DND-41 (cell line): ENCODE data around the gene ITGB1BP1.

Experiments
- ATAC-seq: fragments of 200-7000 bp; cut with Tn5 transposase; 3 replicates; pipeline ENCODE4 v1.9.1; 2021; ENCODE audit warnings: low read depth; ENCODE audit not compliant: insufficient read depth
- DNase-seq: peaks from one replicate; pipeline ENCODE4 v3.0.0-alpha.2; 2020
- H2AFZ ChIP-seq: 2 replicates; pipeline ENCODE4 v1.6.0; 2012; ENCODE audit warnings: low read depth, low read length
- H3K27ac ChIP-seq: 2 replicates; pipeline ENCODE4 v1.5.1; 2012; ENCODE audit warnings: low read length, inconsistent platforms
- H3K27me3 ChIP-seq: fragments of 200-600 bp; sonication (generic); 2 replicates; pipeline ENCODE4 v1.6.0; 2012; ENCODE audit warnings: low read length, mild to moderate bottlenecking, inconsistent platforms; ENCODE audit not compliant: insufficient read depth, poor library complexity
- H3K36me3 ChIP-seq: 2 replicates; pipeline ENCODE4 v1.5.1; 2012; ENCODE audit warnings: low read length, inconsistent platforms; ENCODE audit not compliant: insufficient read depth
- H3K4me1 ChIP-seq: 2 replicates; pipeline ENCODE4 v1.5.1; 2012; ENCODE audit warnings: mild to moderate bottlenecking, low read length; ENCODE audit not compliant: insufficient read depth
- H3K4me2 ChIP-seq: 2 replicates; pipeline ENCODE4 v1.6.0; 2012; ENCODE audit warnings: mild to moderate bottlenecking, moderate library complexity, low read length, inconsistent platforms; ENCODE audit not compliant: insufficient read depth
- H3K4me3 ChIP-seq, 2 experiments: fragments of 200-600 bp in 1 of 2; shearing (Covaris generic) in 1 of 2; 2 replicates each; pipeline ENCODE4 v1.5.1; 2012 to 2016; ENCODE audit warnings: inconsistent platforms in 2 of 2, low read length in 2 of 2, mild to moderate bottlenecking in 2 of 2, low read depth in 1 of 2, moderate library complexity in 1 of 2
- H3K79me2 ChIP-seq: 2 replicates; pipeline ENCODE4 v1.6.0; 2012; ENCODE audit warnings: low read length, inconsistent platforms; ENCODE audit not compliant: insufficient read depth
- H3K9ac ChIP-seq: 2 replicates; pipeline ENCODE4 v1.6.0; 2012; ENCODE audit warnings: low read depth, mild to moderate bottlenecking, inconsistent platforms, low read length, moderate library complexity
- H3K9me3 ChIP-seq: 2 replicates; pipeline ENCODE4 v1.5.1; 2012; ENCODE audit warnings: low read length, moderate library complexity, mild to moderate bottlenecking, inconsistent platforms; ENCODE audit not compliant: insufficient read depth, severe bottlenecking
- H4K20me1 ChIP-seq: 2 replicates; pipeline ENCODE4 v1.6.0; 2012; ENCODE audit warnings: low read length; ENCODE audit not compliant: insufficient read depth
- EZH2 ChIP-seq: IDR thresholded peaks from 3 replicates; pipeline ENCODE4 v1.6.1; 2012; ENCODE audit warnings: borderline replicate concordance, low read depth, mild to moderate bottlenecking, moderate library complexity, low read length, inconsistent platforms; ENCODE audit not compliant: severe bottlenecking
- TF ChIP-seq, protein P1 (sequence below): IDR thresholded peaks from 2 replicates; pipeline ENCODE4 v1.5.1; 2012; ENCODE audit warnings: borderline replicate concordance, low read length, moderate library complexity, mild to moderate bottlenecking; ENCODE audit not compliant: poor library complexity, severe bottlenecking; ENCODE audit errors: extremely low read depth

The ITGB1BP1 gene

GRCh38 chr2:9434489-9434888, 11.2 kb upstream of the ITGB1BP1 start:
- Histone ChIP-seq H3K4me2 (no peak overlapping the region), H3K4me3 (no peak overlapping the region), H3K27ac (no peak overlapping the region), H3K9me3 (no peaks in the 10 kb centered on the region), H3K79me2 (no peaks in the 10 kb centered on the region), H3K27me3 (no peaks in the 10 kb centered on the region), H3K9ac (no peak overlapping the region), H3K4me1 (no peaks in the 10 kb centered on the region), H2AFZ (no peak overlapping the region), H3K36me3 (peaks cover 84% of the 10 kb centered on the region), H4K20me1 (no peaks in the 10 kb centered on the region)
- TF ChIP-seq, protein P1, sequence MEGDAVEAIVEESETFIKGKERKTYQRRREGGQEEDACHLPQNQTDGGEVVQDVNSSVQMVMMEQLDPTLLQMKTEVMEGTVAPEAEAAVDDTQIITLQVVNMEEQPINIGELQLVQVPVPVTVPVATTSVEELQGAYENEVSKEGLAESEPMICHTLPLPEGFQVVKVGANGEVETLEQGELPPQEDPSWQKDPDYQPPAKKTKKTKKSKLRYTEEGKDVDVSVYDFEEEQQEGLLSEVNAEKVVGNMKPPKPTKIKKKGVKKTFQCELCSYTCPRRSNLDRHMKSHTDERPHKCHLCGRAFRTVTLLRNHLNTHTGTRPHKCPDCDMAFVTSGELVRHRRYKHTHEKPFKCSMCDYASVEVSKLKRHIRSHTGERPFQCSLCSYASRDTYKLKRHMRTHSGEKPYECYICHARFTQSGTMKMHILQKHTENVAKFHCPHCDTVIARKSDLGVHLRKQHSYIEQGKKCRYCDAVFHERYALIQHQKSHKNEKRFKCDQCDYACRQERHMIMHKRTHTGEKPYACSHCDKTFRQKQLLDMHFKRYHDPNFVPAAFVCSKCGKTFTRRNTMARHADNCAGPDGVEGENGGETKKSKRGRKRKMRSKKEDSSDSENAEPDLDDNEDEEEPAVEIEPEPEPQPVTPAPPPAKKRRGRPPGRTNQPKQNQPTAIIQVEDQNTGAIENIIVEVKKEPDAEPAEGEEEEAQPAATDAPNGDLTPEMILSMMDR = no peak
- no peak for TF ChIP-seq EZH2
- DNase-seq (no peak), ATAC-seq (no peak)

GRCh38 chr2:9430316-9431293, 7.3 kb upstream of the ITGB1BP1 start:
- Histone ChIP-seq H4K20me1 (no peaks in the 10 kb centered on the region), H3K27me3 (no peaks in the 10 kb centered on the region), H3K9ac (no peak overlapping the region), H3K27ac (no peak overlapping the region), H3K4me3 (no peak overlapping the region), H3K4me1 (peaks cover 10% of the 10 kb centered on the region), H3K79me2 (peaks cover 16% of the 10 kb centered on the region), H3K36me3 (peaks cover 64% of the 10 kb centered on the region), H2AFZ (no peak overlapping the region), H3K4me2 (no peak overlapping the region), H3K9me3 (no peaks in the 10 kb centered on the region)
- TF ChIP-seq, protein P1 = no peak
- no peak for TF ChIP-seq EZH2
- no peak for ATAC-seq
- no peak for DNase-seq

DNA sequence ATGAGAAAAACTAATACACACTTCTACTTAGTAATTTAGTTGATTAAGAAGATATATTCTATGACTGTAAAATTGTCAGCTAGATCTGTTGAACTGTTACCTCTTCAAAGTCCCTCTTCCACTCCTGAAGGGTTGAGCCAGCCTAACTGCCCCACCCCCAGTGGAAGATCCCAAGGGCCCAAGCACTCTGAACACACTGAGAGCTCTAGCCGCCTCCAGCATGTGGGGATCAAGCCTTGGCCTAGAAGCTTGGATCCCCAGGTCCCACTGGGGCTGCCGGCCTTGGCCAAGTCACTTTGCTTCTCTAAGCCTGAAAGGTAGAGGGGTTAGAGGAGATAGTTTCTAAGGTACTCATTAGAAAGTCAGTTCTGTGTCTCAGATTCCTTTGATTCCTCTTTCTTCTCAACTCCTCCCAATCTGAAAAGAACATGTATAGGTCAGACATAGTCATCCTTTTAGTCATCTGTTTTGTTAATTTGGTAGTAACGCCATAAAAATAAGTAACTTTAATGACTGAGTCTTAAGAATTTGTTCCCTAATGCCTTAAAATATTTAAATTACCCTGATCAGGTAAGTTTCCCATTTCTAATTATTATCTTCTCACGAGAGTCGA, 5.7 kb upstream of the ITGB1BP1 start:
- no peak overlapping the region for H3K4me3 ChIP-seq
- no peak for ATAC-seq
- no peak overlapping the region for H2AFZ ChIP-seq
- H3K9ac ChIP-seq = no peak overlapping the region
- H3K4me1 ChIP-seq = peaks cover 26% of the 10 kb centered on the region
- H3K36me3 ChIP-seq = peaks cover 51% of the 10 kb centered on the region
- H3K27ac ChIP-seq = no peak overlapping the region
- no peak overlapping the region for H3K4me2 ChIP-seq
- no peaks in the 10 kb centered on the region for H4K20me1 ChIP-seq
- peaks cover 32% of the 10 kb centered on the region for H3K79me2 ChIP-seq
- H3K27me3 ChIP-seq = no peaks in the 10 kb centered on the region
- no peak for DNase-seq
- no peaks in the 10 kb centered on the region for H3K9me3 ChIP-seq
- TF ChIP-seq EZH2 = no peak
- TF ChIP-seq, protein P1 = no peak
